Peyer's patch (tissue), 4 donors: ENCODE results near the gene RTTN. TPM values are rescaled to one million over a fixed set of nuclear protein-coding genes. Genes with fewer than 3 reads are reported as not detected.

Experiments
- DNase-seq, 3 donors: peaks; one replicate each; pipeline ENCODE4 v3.0.0-alpha.2; 2017 to 2019
- H3K27ac ChIP-seq, 4 donors: fragments of 200-600 bp; sonication (generic); one replicate each; pipeline ENCODE4 v1.5.1; 2016 to 2019
- H3K27me3 ChIP-seq, 2 donors: fragments of 200-600 bp; sonication (generic); one replicate each; pipeline ENCODE4 v1.5.1; 2019
- H3K36me3 ChIP-seq, 3 donors: fragments of 200-600 bp; sonication (generic); one replicate each; pipeline ENCODE4 v1.5.1; 2016 to 2019
- H3K4me1 ChIP-seq, 4 donors: fragments of 200-600 bp; sonication (generic); one replicate each; pipeline ENCODE4 v1.5.1; 2016 to 2019
- H3K4me3 ChIP-seq, 4 donors: fragments of 200-600 bp; sonication (generic); 1 replicate in 3 of 4; 2 replicates in 1 of 4; pipeline ENCODE4 v1.5.1; 2016 to 2019; ENCODE audit warnings: mild to moderate bottlenecking in 1 of 4
- H3K9me3 ChIP-seq, 4 donors: fragments of 200-600 bp; sonication (generic); one replicate each; pipeline ENCODE4 v1.5.1; 2016 to 2019; ENCODE audit warnings: mild to moderate bottlenecking in 1 of 4
- POLR2A ChIP-seq, 2 donors: fragments of 450-650 bp; IDR thresholded peaks; one replicate each; pipeline ENCODE4 v1.5.1; 2017; ENCODE audit warnings: antibody characterized with exemption in 2 of 2, mild to moderate bottlenecking in 2 of 2, moderate library complexity in 2 of 2
- total RNA-seq, 4 donors: library from RNA; depleted of rRNA; stranded (reverse); fragments of >200 nt; gene quantifications; one replicate each; pipeline ENCODE4 v1.1.0, GENCODE V29; 2016
- TF ChIP-seq, protein P1 (sequence below), 6 experiments: fragments of 450-650 bp in 4 of 6; fragments of 200-600 bp in 2 of 6; sonication (generic) in 1 of 6; IDR thresholded peaks; one replicate each; pipeline ENCODE4 v1.5.1; 2017 to 2019; ENCODE audit warnings: antibody characterized with exemption in 6 of 6, mild to moderate bottlenecking in 3 of 6, moderate library complexity in 1 of 6

Gene RTTN
- total RNA-seq, 4 donors from 2014 or later = 15.3 to 28.1 (median 22.2) TPM

DNA sequence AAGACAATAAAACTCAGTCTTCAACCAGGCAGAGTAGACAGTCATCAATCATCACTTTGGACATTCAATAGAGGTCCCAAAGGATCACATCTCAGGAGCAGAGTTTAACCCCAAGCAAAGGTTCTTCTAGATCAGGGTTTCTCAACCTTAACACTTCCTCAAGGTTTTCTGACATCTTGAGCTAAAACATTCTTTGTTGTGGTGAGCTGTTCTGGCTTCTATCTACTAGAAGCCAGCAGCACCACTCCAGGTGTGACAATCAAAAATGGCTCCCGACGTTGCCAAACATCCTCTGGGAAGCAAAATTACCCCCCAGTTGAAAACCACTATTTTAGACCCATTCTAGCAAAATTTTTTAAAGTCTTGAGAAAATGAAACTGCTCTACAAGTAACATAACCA lies 22.0 kb downstream of the RTTN start:
- H3K4me3 ChIP-seq = no peak overlapping the region
- TF ChIP-seq POLR2A (IDR thresholded peaks at IDR 0.05) = no peak
- TF ChIP-seq, protein P1, sequence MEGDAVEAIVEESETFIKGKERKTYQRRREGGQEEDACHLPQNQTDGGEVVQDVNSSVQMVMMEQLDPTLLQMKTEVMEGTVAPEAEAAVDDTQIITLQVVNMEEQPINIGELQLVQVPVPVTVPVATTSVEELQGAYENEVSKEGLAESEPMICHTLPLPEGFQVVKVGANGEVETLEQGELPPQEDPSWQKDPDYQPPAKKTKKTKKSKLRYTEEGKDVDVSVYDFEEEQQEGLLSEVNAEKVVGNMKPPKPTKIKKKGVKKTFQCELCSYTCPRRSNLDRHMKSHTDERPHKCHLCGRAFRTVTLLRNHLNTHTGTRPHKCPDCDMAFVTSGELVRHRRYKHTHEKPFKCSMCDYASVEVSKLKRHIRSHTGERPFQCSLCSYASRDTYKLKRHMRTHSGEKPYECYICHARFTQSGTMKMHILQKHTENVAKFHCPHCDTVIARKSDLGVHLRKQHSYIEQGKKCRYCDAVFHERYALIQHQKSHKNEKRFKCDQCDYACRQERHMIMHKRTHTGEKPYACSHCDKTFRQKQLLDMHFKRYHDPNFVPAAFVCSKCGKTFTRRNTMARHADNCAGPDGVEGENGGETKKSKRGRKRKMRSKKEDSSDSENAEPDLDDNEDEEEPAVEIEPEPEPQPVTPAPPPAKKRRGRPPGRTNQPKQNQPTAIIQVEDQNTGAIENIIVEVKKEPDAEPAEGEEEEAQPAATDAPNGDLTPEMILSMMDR (IDR thresholded peaks at IDR 0.05) = no peak
- no peaks in the 10 kb centered on the region for H3K27me3 ChIP-seq
- peaks cover 0 to 32% (median 0%) of the 10 kb centered on the region in 3 donors for H3K36me3 ChIP-seq
- H3K4me1 ChIP-seq = no peaks in the 10 kb centered on the region
- no peak for DNase-seq
- no peaks in the 10 kb centered on the region for H3K9me3 ChIP-seq
- no peak overlapping the region for H3K27ac ChIP-seq

DNA sequence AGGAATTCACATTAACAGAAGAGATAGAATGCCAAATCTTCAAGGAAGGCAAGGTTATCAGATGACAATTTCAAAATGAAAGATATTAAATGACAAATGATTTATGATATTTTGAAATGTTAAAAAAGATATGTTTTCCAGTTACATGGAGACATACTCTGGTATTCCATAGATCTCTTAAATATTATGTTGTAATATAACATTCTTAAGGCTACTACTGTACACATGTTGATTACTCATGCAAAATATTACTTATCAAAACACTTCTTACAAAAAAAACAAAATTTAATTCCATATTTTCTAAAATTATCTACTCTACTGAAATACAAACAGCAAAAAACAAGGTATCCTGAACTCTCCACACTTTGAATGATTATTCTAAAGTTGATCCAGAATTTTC lies 22.9 kb downstream of the RTTN start:
- H3K36me3 ChIP-seq = peaks cover 0 to 23% (median 0%) of the 10 kb centered on the region in 3 donors
- H3K27me3 ChIP-seq = no peaks in the 10 kb centered on the region
- H3K27ac ChIP-seq = no peak overlapping the region
- no peak for DNase-seq
- no peak overlapping the region for H3K4me3 ChIP-seq
- TF ChIP-seq POLR2A (IDR thresholded peaks at IDR 0.05) = no peak
- TF ChIP-seq, protein P1 (IDR thresholded peaks at IDR 0.05) = no peak
- H3K9me3 ChIP-seq = no peaks in the 10 kb centered on the region
- no peaks in the 10 kb centered on the region for H3K4me1 ChIP-seq

DNA sequence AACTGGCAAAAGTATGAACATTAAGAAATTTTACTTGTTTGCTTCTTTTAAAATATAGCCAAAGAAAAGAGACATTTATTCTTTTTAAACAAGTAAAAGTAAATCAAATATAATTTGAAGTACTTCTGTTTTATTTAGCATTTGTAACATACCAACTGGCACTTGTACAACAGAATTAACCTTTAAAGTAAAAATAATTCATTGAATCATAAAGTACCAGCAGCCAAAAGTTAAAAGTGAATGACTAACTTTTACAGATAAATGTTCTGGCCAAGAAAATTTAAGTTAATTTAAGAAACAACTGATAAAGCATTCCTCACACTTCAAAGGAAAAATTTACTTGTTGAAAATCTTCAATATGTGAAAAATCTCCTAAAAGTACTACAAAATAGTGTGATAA lies 23.8 kb downstream of the RTTN start:
- TF ChIP-seq, protein P1 (IDR thresholded peaks at IDR 0.05) = no peak
- TF ChIP-seq POLR2A (IDR thresholded peaks at IDR 0.05) = no peak
- Histone ChIP-seq H3K4me1 (no peaks in the 10 kb centered on the region), H3K27me3 (no peaks in the 10 kb centered on the region), H3K27ac (no peak overlapping the region), H3K4me3 (no peak overlapping the region), H3K9me3 (no peaks in the 10 kb centered on the region), H3K36me3 (peaks cover 0 to 17% (median 0%) of the 10 kb centered on the region in 3 donors)
- DNase-seq = no peak

DNA sequence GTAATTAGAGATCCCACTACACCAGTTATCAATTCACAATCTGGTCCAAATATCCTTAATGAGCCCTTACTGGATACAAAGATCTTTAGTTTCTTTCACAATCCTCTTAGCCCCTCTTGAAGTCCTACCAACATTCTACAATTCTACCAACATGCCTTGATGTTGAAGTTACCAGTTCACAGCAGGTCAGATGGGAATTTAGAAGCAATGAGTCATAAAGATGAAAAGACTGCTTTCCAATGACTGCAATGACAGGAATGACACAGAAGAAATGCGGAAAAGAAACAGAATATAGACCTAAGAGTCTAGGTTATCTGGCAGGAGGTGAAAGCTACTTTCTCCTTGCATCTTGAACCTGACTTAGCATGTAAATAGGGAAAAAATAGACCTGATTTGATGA lies 24.5 kb downstream of the RTTN start:
- DNase-seq = no peak

GRCh38 chr18:70176537-70176936 lies 28.9 kb downstream of the RTTN start:
- no peak for DNase-seq
- H3K9me3 ChIP-seq = no peaks in the 10 kb centered on the region
- TF ChIP-seq, protein P1 (IDR thresholded peaks at IDR 0.05) = no peak
- TF ChIP-seq POLR2A (IDR thresholded peaks at IDR 0.05) = no peak
- no peaks in the 10 kb centered on the region for H3K36me3 ChIP-seq
- H3K4me3 ChIP-seq = no peak overlapping the region
- no peaks in the 10 kb centered on the region for H3K4me1 ChIP-seq
- H3K27ac ChIP-seq = no peak overlapping the region
- no peaks in the 10 kb centered on the region for H3K27me3 ChIP-seq

More for the DNA sequence above, 24.5 kb downstream of the RTTN start:
- no peaks in the 10 kb centered on the region for H3K27me3 ChIP-seq
- no peaks in the 10 kb centered on the region for H3K4me1 ChIP-seq
- TF ChIP-seq POLR2A (IDR thresholded peaks at IDR 0.05) = no peak
- TF ChIP-seq, protein P1 (IDR thresholded peaks at IDR 0.05) = no peak
- H3K9me3 ChIP-seq = no peaks in the 10 kb centered on the region
- H3K36me3 ChIP-seq = peaks cover 0 to 15% (median 0%) of the 10 kb centered on the region in 3 donors
- H3K27ac ChIP-seq = no peak overlapping the region
- no peak overlapping the region for H3K4me3 ChIP-seq

DNA sequence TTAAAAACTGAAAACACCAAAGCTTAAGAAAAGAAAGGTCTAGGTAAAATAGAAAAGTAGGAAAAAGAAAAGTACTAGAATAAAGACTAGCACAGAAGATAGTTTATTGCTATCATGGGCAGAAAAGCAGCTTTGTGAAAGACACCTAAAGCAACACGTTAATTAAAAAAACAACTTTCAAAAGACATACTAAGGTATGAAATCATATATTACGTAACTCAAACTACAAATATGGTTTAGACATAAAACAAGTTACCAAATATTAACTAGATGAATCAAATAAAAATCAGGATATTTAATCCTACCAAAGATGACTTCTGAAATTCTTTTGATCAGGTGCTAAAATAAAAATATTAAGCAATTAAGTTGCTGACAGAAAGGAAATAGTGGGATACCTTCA lies 30.3 kb downstream of the RTTN start:
- H3K36me3 ChIP-seq = no peaks in the 10 kb centered on the region
- H3K4me1 ChIP-seq = no peaks in the 10 kb centered on the region
- H3K4me3 ChIP-seq = no peak overlapping the region
- H3K9me3 ChIP-seq = no peaks in the 10 kb centered on the region
- H3K27me3 ChIP-seq = no peaks in the 10 kb centered on the region
- no peak overlapping the region for H3K27ac ChIP-seq
- TF ChIP-seq, protein P1 (IDR thresholded peaks at IDR 0.05) = no peak
- no peak for TF ChIP-seq POLR2A (IDR thresholded peaks at IDR 0.05)
- no peak for DNase-seq
